HPDE6-E6E7 (cell line): ENCODE measurements around the gene BEND5.
A peak's percentile ranks its signal among the peaks of the same experiment; 100 is the strongest.

Experiments used
- DNase-seq: peaks from one replicate; pipeline ENCODE4 v3.0.0; 2011; ENCODE audit warnings: missing footprints; ENCODE audit errors: extremely low spot score

The BEND5 gene

GRCh38 chr1:48776393-48777218, at the start of gene BEND5:
Gene BEND5 (minus strand): TSS chr1:48776891. CDS start chr1:48776831, 60 bp downstream.
- no peak for DNase-seq

DNA sequence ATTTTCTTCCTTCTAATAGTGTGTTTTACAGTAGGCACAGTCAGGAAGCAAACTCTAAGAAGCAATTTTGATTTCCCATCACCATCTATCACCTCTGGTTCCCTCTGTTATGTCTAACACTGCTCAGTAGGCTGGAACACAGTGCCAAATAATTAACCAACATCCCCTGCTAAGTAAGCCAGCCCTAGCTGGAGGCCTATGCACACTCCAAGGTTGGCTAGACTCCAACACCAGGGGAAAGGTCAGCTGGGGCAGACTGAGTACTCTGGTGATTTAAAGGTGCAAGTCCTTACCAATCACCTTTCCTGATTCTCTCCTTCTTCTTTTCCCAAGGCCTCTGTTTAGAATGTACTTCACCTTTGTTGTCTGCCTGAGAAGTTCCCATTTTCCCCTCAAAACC, 46.5 kb upstream of the BEND5 start:
- DNase-seq = no peak

GRCh38 chr1:48820491-48820890, 43.8 kb upstream of the BEND5 start:
- no peak for DNase-seq

DNA sequence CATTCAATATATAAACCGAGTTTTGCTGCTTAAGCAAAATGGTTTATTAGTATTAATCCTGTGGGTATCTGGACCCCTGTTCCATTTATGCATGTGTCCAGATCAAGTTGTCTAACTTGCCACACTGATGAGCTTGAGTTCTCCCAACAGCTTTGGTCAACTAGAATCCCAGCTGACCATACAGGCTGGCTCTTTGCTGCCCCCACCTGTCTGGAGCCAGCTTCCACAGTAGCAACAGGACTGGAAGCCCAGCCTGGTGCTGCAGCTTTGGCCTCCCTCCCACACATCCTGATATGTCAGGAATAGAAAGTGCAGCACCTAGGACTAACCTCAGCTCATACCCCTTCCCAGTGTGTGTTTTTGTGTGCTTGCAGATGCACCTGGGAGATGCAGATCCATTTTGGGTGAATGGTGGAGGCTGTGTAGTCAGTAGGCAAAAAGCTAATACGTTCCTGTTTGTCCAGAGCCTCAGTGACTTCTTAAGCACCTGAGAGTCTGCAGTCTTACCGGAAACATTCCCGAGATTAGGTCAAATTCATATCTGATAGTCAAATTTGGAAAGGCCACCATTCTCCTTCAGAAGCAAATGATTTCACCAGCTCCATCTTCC, 40.9 kb upstream of the BEND5 start:
- DNase-seq = peak; percentile 21

DNA sequence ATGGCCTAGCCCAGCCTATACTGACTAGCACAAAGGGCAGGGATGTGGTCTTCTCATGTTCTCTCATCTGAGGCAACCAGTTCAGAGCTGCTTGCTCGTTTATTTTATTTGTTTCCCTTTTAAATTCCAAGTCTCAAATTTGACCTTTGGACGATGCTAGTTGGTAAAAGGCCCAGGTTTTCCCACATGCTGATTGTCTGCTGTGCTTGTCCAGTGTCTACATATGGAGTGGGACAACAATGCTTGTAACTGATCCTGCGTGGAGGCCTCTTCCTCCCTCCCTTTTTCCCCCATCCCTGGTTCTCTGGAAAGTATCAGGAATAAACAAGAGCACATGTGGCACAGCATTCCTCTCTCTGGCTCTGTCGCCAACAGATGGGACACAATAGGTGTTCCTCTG, 34.0 kb upstream of the BEND5 start:
- DNase-seq = no peak

- DNase-seq = no peak
Measured at GRCh38 chr1:48808496-48808895, 31.8 kb upstream of the BEND5 start.

- no peak for DNase-seq
Measured at GRCh38 chr1:48807554-48808260, 31.0 kb upstream of the BEND5 start.

- DNase-seq = no peak
Measured at GRCh38 chr1:48803474-48803873, 26.8 kb upstream of the BEND5 start.

DNA sequence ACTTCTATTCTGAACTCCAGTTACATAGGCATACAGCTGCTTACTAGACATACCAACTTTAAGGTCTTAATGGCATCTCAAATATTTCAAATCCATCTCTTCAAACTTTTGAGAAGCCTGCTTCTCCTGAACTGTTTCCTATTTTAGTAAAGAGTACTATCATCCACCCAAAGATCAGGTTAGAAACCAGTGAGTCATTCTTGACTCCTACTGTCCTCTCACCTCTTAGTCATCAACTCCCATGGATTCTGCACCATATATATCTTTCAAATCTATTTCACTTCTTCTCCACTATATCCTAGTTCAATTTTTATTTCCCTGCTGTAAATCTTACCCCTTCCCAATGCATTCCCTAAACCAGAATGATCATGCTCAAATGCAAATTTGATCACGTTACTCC, 18.1 kb upstream of the BEND5 start:
- DNase-seq = no peak

- DNase-seq = no peak
Measured at GRCh38 chr1:48793863-48794262, 17.2 kb upstream of the BEND5 start.

- DNase-seq = no peak
Measured at GRCh38 chr1:48792961-48793360, 16.3 kb upstream of the BEND5 start.

DNA sequence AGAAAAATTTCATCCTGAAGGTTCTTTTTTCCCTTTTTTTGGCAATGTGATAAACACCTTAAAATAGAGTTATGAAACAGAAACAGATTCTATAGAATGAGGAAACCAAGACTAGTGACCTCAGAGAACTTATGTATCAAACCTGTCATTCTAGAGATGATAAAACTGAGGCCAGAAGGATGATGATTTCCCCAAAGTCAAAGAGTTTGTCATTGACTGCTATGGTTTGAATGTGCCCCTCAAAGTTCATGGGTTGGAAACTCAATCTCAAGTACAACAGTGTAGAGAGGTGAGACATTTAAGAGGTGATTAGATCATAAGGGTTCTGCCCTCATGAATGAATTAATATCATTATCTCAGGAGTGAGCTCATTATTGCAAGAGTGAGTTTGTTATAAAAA, 13.7 kb upstream of the BEND5 start:
- DNase-seq = no peak

DNA sequence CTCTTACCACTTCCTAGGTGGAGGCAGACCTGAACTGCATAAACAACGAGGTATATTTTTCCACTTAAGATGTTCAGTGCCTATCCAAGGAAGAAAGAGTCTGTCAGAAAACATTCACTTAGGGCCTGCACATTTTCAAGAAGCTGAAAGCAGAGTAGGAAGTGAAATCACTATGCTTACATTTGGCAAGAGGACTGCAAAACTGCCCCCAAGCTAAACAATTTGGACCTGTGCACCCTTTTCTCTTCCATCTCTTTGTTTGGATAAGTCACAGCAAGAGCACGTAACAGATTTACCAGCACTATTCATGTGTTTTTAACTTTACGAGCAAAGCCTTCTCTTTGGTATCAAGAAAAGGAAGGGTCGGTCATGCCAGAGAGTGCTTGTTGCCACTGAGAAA, 13.2 kb upstream of the BEND5 start:
- DNase-seq = no peak

DNA sequence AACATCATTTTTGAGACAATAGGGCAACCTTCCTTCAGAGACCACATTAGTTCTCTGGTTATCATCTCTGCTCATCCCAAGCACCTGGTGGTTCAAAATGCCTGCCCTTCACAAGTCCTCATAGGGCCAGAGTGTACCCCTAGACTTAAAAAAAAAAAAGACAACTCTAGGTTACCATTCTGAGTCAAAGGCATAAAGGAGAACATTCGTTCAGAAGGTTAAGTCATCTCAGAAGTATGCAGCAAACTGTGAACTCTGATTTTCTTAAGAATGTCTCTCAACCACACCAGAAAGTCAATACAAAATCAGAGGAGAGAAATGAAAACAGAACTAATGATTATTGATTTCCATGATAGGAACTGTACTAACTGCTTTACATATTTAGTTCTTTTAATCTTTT, 9.2 kb upstream of the BEND5 start:
- no peak for DNase-seq

DNA sequence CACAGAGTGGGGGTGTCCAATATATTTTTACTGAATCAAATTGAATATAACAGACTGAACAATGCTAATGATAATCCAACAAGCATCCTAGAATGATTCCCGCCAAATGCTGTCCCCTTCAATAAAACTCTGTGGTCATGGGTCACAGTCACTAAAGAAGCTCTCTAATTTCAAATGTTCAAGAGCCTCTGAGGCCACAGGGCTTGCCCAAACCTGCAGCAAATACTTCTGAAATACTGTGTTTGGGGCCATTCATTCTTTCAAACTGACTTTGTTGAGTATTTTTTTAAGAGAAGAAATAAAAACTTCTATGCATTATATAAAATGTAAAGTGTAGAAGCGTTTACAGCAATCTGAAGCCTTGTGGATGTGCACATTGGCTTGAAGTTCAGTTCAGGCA, 7.6 kb upstream of the BEND5 start:
- no peak for DNase-seq

- DNase-seq = no peak
Measured at GRCh38 chr1:48777219-48777895, 666 bp upstream of the BEND5 start.

DNA sequence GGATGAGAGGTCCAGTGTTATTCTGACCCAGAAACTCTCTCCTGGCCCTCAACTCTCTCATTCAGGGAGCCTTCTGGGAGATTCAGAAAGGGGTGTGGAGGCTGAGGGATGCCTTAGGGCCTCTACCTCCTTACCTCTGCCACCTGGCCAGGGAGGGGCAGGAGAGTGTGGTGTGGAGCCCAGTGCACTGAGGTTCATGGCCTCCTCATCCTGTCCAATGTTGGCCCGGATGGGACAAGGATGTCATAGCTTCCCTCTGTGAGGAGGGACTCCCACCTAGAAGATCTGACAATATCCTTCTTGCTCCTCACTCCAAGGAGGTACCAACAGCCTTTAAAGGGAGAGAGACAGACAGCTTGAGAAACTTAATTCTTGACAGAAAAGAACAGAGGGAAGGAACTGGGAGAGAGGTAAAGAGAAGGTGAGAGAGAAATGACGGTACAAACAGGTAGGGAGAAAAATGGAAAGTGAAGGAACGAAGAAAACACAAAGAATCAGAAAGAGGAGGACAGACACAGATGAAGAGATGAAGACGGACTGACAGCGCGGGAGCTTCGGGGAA, 779 bp downstream of the BEND5 start:
- DNase-seq = no peak

- no peak for DNase-seq
Measured at GRCh38 chr1:48773133-48773532, 3.6 kb downstream of the BEND5 start.

DNA sequence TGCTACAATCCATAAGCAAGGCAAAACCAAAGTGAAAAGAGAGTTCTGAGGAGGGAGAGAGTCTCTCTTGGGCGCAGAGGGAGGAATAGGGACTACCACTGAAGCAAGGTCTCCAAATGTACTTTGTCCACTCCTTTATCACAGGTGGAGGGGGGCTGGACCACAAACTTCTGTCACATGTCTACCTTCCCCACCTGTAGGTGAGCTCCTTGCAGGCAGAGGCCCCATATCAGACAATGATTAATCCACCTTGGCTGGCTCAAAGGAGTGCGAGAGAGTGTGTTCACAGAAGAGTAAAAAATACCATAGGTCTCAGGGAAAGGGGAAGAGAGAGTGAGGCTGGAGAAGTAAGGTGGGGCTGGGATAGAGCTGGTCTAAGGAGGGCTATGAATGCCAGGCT, 4.5 kb downstream of the BEND5 start:
- no peak for DNase-seq

GRCh38 chr1:48771561-48771960, 5.1 kb downstream of the BEND5 start:
- no peak for DNase-seq

- no peak for DNase-seq
Measured at GRCh38 chr1:48767975-48768510, 8.6 kb downstream of the BEND5 start.

DNA sequence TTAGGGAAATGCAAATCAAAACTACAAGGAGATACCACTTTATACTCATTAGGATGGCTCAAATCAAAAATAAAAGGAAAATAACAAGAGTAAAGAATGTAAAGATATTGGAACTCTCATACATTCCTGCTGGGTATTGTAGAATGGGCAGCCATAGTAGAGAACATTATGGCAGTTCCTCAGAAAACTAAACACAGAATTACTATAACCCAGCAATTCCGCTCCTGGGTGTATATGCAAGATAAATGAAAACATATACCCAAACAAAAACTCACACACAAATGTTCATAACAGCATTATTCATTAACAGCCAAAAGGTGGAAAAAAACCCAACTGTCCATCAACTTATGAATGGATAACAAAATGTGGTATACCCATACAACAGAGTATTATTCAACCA, 11.4 kb downstream of the BEND5 start:
- DNase-seq = no peak
